OCI-LY1 (cell line): ENCODE results near the gene GALNT18.

Experiments
- H2AFZ ChIP-seq: fragments of 200-600 bp; sonication (generic), shearing (Covaris generic); 2 replicates; pipeline ENCODE4 v1.6.0; 2014; ENCODE audit warnings: antibody characterized with exemption, mild to moderate bottlenecking, low read length
- H3F3A ChIP-seq: fragments of 200-600 bp; sonication (generic), shearing (Covaris generic); 2 replicates; pipeline ENCODE4 v1.6.0; 2014; ENCODE audit warnings: mild to moderate bottlenecking, antibody characterized with exemption, low read length, moderate library complexity; ENCODE audit not compliant: insufficient read depth
- H3K27ac ChIP-seq: fragments of 200-600 bp; sonication (generic); 2 replicates; pipeline ENCODE4 v1.5.1; 2014; ENCODE audit warnings: low read length, mixed run types, mild to moderate bottlenecking, low read depth; ENCODE audit not compliant: poor library complexity, severe bottlenecking
- H3K27me3 ChIP-seq: fragments of 200-600 bp; sonication (generic); 2 replicates; pipeline ENCODE4 v1.6.0; 2014; ENCODE audit warnings: antibody characterized with exemption, mild to moderate bottlenecking, low read length, moderate library complexity; ENCODE audit not compliant: insufficient read depth
- H3K36me3 ChIP-seq: fragments of 200-600 bp; sonication (generic); 2 replicates; pipeline ENCODE4 v1.6.1; 2014; ENCODE audit warnings: mild to moderate bottlenecking, antibody characterized with exemption, low read length, moderate library complexity, mixed read lengths; ENCODE audit not compliant: insufficient read depth
- H3K4me1 ChIP-seq: fragments of 200-600 bp; sonication (generic); 2 replicates; pipeline ENCODE4 v1.5.1; 2014; ENCODE audit warnings: mild to moderate bottlenecking, low read length, moderate library complexity; ENCODE audit not compliant: insufficient read depth, severe bottlenecking
- H3K4me2 ChIP-seq: fragments of 200-600 bp; sonication (generic), shearing (Covaris generic); 2 replicates; pipeline ENCODE4 v1.6.1; 2014; ENCODE audit warnings: low read length
- H3K4me3 ChIP-seq: fragments of 200-600 bp; sonication (generic); 2 replicates; pipeline ENCODE4 v1.5.1; 2014; ENCODE audit warnings: low read length, low read depth, mild to moderate bottlenecking, mixed read lengths; ENCODE audit not compliant: poor library complexity, severe bottlenecking
- H3K79me2 ChIP-seq: fragments of 200-600 bp; shearing (Covaris generic); 2 replicates; pipeline ENCODE4 v1.6.1; 2016; ENCODE audit warnings: mixed run types, low read length, mixed read lengths; ENCODE audit not compliant: insufficient read depth
- H3K9ac ChIP-seq: fragments of 200-600 bp; sonication (generic), shearing (Covaris generic); 2 replicates; pipeline ENCODE4 v1.6.1; 2014; ENCODE audit warnings: mild to moderate bottlenecking, low read length, mixed read lengths
- H3K9me2 ChIP-seq: fragments of 200-600 bp; sonication (generic), shearing (Covaris generic); 2 replicates; pipeline ENCODE4 v1.6.1; 2014; ENCODE audit warnings: low read depth, mild to moderate bottlenecking, low read length, mixed read lengths
- H3K9me3 ChIP-seq: fragments of 200-600 bp; shearing (Covaris generic); 2 replicates; pipeline ENCODE4 v1.6.1; 2014; ENCODE audit warnings: low read length, mixed read lengths
- H4K20me1 ChIP-seq: fragments of 200-600 bp; sonication (generic), shearing (Covaris generic); 2 replicates; pipeline ENCODE4 v1.6.0; 2016; ENCODE audit warnings: mild to moderate bottlenecking, low read length; ENCODE audit not compliant: insufficient read depth
- EZH2 ChIP-seq: fragments of 200-600 bp; sonication (generic), shearing (Covaris generic); IDR thresholded peaks from 2 replicates; pipeline ENCODE4 v1.8.0; 2017; ENCODE audit warnings: borderline replicate concordance, mixed run types, mild to moderate bottlenecking, antibody characterized with exemption, low read length, moderate library complexity, mixed read lengths
- TF ChIP-seq, protein P1 (sequence below): fragments of 200-600 bp; sonication (generic), shearing (Covaris generic); IDR thresholded peaks from 2 replicates; pipeline ENCODE4 v1.5.1; 2017; ENCODE audit warnings: mild to moderate bottlenecking, antibody characterized with exemption, low read length, moderate library complexity, mixed read lengths

The GALNT18 gene

DNA sequence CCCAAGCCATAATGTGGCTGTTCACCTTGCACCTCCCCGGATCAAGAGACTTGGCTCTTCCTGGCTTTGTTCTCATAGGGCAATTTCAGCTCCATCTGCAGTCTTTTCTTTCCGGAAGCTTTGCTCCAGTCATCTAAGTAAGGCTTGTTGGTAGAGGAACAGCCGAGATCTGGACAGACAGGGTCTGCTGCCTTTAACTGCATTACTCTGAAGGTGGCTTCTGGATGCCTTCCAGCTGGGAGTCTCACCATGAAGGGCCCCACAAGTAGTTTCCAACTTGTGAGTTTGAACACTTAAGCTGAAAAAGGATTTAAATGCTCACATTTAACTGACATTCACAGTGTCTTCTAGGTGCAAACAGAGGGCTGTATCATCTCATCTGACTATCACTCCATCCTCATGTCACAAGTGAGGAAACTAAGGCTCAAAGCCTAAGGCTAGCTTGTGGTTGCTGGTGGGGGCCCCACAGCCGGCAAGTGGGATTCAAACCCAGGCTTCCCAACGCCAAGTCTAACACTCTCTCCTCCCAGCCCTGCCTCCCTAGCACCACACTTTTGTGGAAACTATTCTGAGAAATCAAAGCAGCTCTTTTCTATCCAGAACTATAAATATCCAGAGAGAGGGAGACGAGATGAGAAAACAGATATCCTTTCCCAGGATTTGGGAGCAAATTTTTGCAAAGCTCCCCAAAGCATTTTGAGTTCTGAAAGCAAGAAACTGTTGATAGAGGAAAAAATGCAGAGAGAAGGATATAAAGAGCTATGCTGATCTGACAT lies 58.4 kb downstream of the GALNT18 start:
- Histone ChIP-seq H3K27ac (no peak overlapping the region), H3F3A (no peaks in the 10 kb centered on the region)
- TF ChIP-seq EZH2, result no peak
- TF ChIP-seq, protein P1, sequence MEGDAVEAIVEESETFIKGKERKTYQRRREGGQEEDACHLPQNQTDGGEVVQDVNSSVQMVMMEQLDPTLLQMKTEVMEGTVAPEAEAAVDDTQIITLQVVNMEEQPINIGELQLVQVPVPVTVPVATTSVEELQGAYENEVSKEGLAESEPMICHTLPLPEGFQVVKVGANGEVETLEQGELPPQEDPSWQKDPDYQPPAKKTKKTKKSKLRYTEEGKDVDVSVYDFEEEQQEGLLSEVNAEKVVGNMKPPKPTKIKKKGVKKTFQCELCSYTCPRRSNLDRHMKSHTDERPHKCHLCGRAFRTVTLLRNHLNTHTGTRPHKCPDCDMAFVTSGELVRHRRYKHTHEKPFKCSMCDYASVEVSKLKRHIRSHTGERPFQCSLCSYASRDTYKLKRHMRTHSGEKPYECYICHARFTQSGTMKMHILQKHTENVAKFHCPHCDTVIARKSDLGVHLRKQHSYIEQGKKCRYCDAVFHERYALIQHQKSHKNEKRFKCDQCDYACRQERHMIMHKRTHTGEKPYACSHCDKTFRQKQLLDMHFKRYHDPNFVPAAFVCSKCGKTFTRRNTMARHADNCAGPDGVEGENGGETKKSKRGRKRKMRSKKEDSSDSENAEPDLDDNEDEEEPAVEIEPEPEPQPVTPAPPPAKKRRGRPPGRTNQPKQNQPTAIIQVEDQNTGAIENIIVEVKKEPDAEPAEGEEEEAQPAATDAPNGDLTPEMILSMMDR, result no peak

DNA sequence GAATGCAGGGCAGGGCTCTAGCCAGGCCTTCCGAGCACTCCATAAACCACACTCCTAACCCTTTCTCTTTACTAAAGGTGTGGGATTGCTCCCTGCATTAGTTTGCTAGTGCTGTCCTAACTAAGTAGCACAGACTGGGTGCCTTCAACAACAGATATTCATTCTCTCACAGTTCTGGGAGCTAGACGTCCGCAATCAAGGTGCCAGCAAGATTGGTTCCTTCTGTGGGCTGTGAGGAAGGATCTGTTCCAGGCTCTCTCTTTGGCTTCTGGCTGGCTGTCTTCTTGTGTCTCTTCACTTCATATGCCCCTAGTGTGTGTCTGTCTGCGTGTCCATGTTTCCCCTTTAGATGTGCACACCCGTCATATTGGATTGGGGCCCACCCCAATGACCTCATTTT lies 59.8 kb downstream of the GALNT18 start:
- Histone ChIP-seq H3K27me3 (no peaks in the 10 kb centered on the region), H3K9me2 (no peaks in the 10 kb centered on the region), H3K4me3 (no peak overlapping the region), H3K36me3 (no peaks in the 10 kb centered on the region), H3K4me1 (no peaks in the 10 kb centered on the region), H4K20me1 (no peaks in the 10 kb centered on the region), H3K27ac (no peak overlapping the region), H3K4me2 (no peak overlapping the region), H3K9me3 (no peaks in the 10 kb centered on the region), H3K9ac (no peak overlapping the region), H3K79me2 (no peaks in the 10 kb centered on the region), H2AFZ (no peak overlapping the region), H3F3A (no peaks in the 10 kb centered on the region)
- no peak for TF ChIP-seq EZH2

More for the DNA sequence above, 58.4 kb downstream of the GALNT18 start:
- Histone ChIP-seq H3K36me3 (no peaks in the 10 kb centered on the region), H3K9me2 (no peaks in the 10 kb centered on the region), H2AFZ (no peak overlapping the region), H3K27me3 (no peaks in the 10 kb centered on the region), H3K9me3 (no peaks in the 10 kb centered on the region), H4K20me1 (no peaks in the 10 kb centered on the region), H3K4me1 (no peaks in the 10 kb centered on the region), H3K4me2 (no peak overlapping the region), H3K9ac (no peak overlapping the region), H3K79me2 (no peaks in the 10 kb centered on the region), H3K4me3 (no peak overlapping the region)

DNA sequence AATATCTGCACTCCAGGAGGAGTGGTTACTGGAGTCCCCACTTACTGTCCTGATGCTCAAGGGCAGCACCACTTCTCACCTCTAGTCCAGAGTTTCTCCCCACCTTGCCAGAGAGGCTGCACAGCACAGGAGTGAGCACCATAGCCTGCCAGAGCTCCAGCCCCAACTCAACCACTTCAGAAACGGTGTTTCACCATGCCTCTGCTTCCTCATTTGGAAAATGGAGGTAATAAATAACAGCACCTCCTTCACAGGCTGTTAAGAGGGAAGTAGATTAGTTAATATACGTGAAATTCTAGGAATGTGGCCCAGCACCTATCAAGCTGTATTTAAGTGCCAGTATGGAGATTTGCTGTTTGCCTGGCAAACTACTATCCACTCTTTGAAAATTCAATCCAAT lies 63.0 kb downstream of the GALNT18 start:
- Histone ChIP-seq H3K9me2 (no peaks in the 10 kb centered on the region), H3K79me2 (no peaks in the 10 kb centered on the region), H3K9me3 (no peaks in the 10 kb centered on the region), H3F3A (no peaks in the 10 kb centered on the region), H3K9ac (no peak overlapping the region), H3K4me1 (no peaks in the 10 kb centered on the region), H3K4me3 (no peak overlapping the region), H4K20me1 (no peaks in the 10 kb centered on the region), H3K27me3 (no peaks in the 10 kb centered on the region), H3K36me3 (no peaks in the 10 kb centered on the region), H3K27ac (no peak overlapping the region), H2AFZ (no peak overlapping the region), H3K4me2 (no peak overlapping the region)
- no peak for TF ChIP-seq EZH2
- TF ChIP-seq, protein P1, result no peak

DNA sequence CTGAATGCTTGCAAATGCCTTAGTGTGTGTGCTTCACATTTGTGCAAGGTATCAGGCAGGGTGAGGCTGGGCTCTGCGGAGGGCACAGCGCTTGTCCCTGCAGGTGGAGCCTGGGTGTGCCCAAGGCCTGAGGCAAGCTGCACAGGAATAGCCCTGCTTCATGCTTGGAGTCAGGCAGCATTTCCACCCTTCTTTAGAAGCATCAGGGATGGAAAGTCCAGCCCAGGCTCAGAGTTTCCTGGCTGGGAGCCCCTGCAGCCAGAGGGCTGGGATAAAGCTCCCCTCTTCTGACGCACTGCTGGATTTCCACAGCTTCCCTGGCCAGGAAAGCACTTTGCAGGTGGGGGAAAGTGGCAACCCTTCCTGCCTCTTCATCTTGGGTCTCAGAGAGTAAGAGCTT lies 63.4 kb downstream of the GALNT18 start:
- no peaks in the 10 kb centered on the region for H3K27me3 ChIP-seq
- H3K9ac ChIP-seq, result no peak overlapping the region
- no peaks in the 10 kb centered on the region for H3K36me3 ChIP-seq
- H3K9me2 ChIP-seq, result no peaks in the 10 kb centered on the region
- H3K4me2 ChIP-seq, result no peak overlapping the region
- H3K27ac ChIP-seq, result no peak overlapping the region
- H3K4me1 ChIP-seq, result no peaks in the 10 kb centered on the region
- no peaks in the 10 kb centered on the region for H3K79me2 ChIP-seq
- H3K4me3 ChIP-seq, result no peak overlapping the region
- H2AFZ ChIP-seq, result no peak overlapping the region
- H3F3A ChIP-seq, result no peaks in the 10 kb centered on the region
- TF ChIP-seq EZH2, result no peak
- TF ChIP-seq, protein P1, result no peak
- H4K20me1 ChIP-seq, result no peaks in the 10 kb centered on the region
- no peaks in the 10 kb centered on the region for H3K9me3 ChIP-seq
